ENCODE results near the gene NT5M.

The NT5M gene

DNA sequence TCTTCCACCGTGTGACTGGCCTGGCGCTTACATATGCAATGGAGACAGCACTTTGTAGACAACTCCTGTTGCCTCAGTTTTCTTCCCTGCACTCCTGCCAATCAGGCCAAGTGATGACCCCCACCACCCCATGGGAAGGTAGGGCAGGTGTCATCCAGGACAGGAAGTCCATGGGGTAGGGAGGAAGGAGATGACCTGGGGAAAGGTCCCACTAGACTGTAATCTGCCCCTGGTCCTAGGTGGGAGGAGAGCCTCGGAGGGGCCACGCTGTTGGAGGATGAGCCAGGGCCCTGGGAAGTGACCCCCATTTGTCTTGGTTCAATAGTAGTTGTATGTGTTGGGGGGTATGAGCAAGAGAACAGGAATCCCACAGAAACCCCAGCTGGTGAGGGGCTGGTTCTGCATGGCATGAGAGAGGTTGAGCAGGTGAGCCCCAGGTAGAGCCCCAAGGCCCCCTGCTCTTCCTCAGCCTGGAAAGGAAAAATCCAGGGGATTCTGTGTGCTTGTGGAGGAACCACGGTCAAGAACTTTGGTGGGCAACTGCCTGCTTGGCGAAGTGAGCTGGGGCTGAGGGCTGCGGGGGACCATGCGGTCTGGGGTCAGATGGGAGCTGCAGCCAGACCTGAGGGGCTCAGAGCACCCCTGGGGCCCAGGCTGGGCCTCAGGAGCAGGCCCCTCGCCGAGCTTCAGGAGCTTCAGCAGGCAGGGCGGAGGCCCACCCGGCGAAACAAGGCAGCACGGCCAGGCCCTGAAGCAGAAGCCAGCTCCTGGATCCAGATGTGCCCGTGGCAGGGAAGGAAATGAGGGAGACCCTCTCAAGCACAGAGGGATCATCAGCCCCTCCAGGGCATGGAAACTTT, 50.7 kb downstream of the NT5M start:
- Histone ChIP-seq H3K27me3 (ENCODE audit: control insufficient read depth in 1 of 2, insufficient read depth in 1 of 2, low read length in 2 of 2) (peaks cover 0 to 3% of the 10 kb centered on the region in 2 experiments), H2BK12ac (ENCODE audit: low read length in 2 of 2) (no peak overlapping the region), H3K36me3 (ENCODE audit: control insufficient read depth in 1 of 2, insufficient read depth in 2 of 2, low read depth in 1 of 2, low read length in 2 of 2) (no peaks in the 10 kb centered on the region), H3K9me3 (ENCODE audit: control insufficient read depth, low read length) (no peaks in the 10 kb centered on the region), H2AK5ac (ENCODE audit: low read length, severe bottlenecking) (no peak overlapping the region), H2BK15ac (ENCODE audit: low read depth, poor library complexity, severe bottlenecking) (no peak overlapping the region), H3K79me1 (replicated peaks; ENCODE audit: low read length, poor library complexity, severe bottlenecking) (no peaks in the 10 kb centered on the region), H3K14ac (ENCODE audit: low read length in 2 of 2) (no peak overlapping the region), H3K18ac (ENCODE audit: low read depth in 1 of 2, low read length in 2 of 2) (no peak overlapping the region), H2BK5ac (ENCODE audit: low read depth, low read length, poor library complexity, severe bottlenecking) (no peak overlapping the region), H3K9ac (ENCODE audit: low read length) (no peak overlapping the region), H3K27ac (ENCODE audit: low read length, poor library complexity, severe bottlenecking) (no peak overlapping the region), H3K4ac (ENCODE audit: low read depth in 1 of 2, low read length in 2 of 2) (no peak overlapping the region), H2AFZ (ENCODE audit: low read depth, low read length) (no peak overlapping the region), H3K4me2 (ENCODE audit: low read length, poor library complexity, severe bottlenecking) (no peak overlapping the region), H4K91ac (ENCODE audit: low read length) (no peak overlapping the region), H3K23ac (ENCODE audit: low read length in 2 of 2) (no peak overlapping the region), H2BK120ac (ENCODE audit: low read depth, low read length) (no peak overlapping the region), H4K8ac (ENCODE audit: low read length) (no peak overlapping the region), H3K4me1 (ENCODE audit: control insufficient read depth, insufficient read depth, low read depth, low read length) (peaks cover 28% of the 10 kb centered on the region), H3K4me3 (ENCODE audit: insufficient read depth in 1 of 2, low read depth in 1 of 2, low read length in 2 of 2) (no peak overlapping the region)
- DNase-seq = no peak
- 89% methylated on average over 15 of the region's 15 CpGs for WGBS

DNA sequence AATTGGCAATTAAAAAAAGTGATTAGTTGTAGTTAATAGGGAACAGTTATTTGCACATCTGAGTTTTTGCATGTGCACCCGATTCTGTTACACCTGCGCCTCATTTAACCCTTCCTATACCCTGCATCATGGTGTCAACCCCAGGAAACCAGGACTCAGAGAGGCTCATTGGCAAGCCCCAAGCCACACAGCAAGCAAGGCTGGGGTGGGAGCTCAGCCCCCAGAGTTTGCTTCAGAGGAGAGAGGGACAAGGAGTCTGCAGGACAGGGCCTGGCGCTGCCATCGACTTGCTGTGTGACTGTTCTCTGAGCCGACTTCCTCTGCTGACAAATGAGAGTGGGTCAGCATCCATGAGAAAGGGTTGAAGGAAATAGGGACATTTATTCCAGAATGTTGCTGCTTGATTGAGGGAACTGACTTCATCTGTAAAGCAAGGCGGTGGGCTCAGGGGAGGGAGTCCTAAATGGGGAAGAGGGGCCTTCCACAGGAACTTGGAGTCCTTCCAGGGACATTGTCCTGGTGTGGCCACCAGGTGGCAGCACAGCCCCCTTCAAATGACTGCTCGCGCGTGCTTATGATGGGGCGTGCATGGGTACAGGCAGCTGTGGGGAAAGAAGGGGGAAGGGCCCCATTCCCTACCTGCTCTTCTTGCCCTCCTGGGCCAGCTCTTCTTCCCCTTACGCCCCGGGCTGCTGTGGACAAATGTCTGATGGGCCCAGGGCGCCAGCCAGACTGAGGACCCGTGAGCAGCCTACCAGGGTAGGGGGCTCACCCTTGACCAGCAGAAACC, 51.6 kb downstream of the NT5M start:
- Histone ChIP-seq H3K18ac (ENCODE audit: low read depth in 1 of 2, low read length in 2 of 2) (no peak overlapping the region), H2BK12ac (ENCODE audit: low read length in 2 of 2) (no peak overlapping the region), H4K8ac (ENCODE audit: low read length) (no peak overlapping the region), H3K4me1 (ENCODE audit: control insufficient read depth, insufficient read depth, low read depth, low read length) (peaks cover 26% of the 10 kb centered on the region), H2BK120ac (ENCODE audit: low read depth, low read length) (no peak overlapping the region), H3K9ac (ENCODE audit: low read length) (peak overlapping the region; percentile 17), H3K9me3 (ENCODE audit: control insufficient read depth, low read length) (peaks cover 5% of the 10 kb centered on the region), H3K14ac (ENCODE audit: low read length in 2 of 2) (no peak overlapping the region), H2BK15ac (ENCODE audit: low read depth, poor library complexity, severe bottlenecking) (no peak overlapping the region), H2AFZ (ENCODE audit: low read depth, low read length) (no peak overlapping the region), H3K79me1 (replicated peaks; ENCODE audit: low read length, poor library complexity, severe bottlenecking) (no peaks in the 10 kb centered on the region), H2AK5ac (ENCODE audit: low read length, severe bottlenecking) (no peak overlapping the region), H3K4me3 (ENCODE audit: insufficient read depth in 1 of 2, low read depth in 1 of 2, low read length in 2 of 2) (no peak overlapping the region), H3K27me3 (ENCODE audit: control insufficient read depth in 1 of 2, insufficient read depth in 1 of 2, low read length in 2 of 2) (peaks cover 0 to 3% of the 10 kb centered on the region in 2 experiments), H3K23ac (ENCODE audit: low read length in 2 of 2) (no peak overlapping the region), H3K4ac (ENCODE audit: low read depth in 1 of 2, low read length in 2 of 2) (no peak overlapping the region), H4K91ac (ENCODE audit: low read length) (no peak overlapping the region), H3K36me3 (ENCODE audit: control insufficient read depth in 1 of 2, insufficient read depth in 2 of 2, low read depth in 1 of 2, low read length in 2 of 2) (no peaks in the 10 kb centered on the region), H2BK5ac (ENCODE audit: low read depth, low read length, poor library complexity, severe bottlenecking) (no peak overlapping the region), H3K27ac (ENCODE audit: low read length, poor library complexity, severe bottlenecking) (no peak overlapping the region), H3K4me2 (ENCODE audit: low read length, poor library complexity, severe bottlenecking) (no peak overlapping the region)
- peak; percentile 70 for DNase-seq
- WGBS = 58% methylated on average over 10 of the region's 14 CpGs

DNA sequence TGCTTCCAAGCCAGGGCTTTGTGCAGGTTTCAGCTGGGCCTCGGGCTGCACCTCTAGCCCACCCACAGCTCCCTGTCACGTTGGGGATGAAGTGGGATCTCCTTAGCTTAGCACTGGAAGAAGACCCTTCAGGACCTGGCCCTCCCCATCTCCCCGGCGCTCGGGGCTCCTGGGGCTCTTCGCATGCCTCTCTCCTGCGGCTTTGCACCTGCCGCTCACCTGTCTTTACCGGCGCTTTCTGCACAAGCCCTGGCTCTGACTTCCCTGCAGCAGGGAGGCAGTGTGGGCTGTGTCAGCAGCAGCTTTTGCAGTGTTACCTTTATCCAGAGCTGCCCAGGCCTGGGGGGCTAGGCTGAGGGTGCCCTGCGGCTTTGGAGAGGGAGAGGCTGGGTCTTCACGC, 52.3 kb downstream of the NT5M start:
- no peak overlapping the region for H3K4ac ChIP-seq (ENCODE audit: low read depth in 1 of 2, low read length in 2 of 2)
- peaks cover 6% of the 10 kb centered on the region for H3K9me3 ChIP-seq (ENCODE audit: control insufficient read depth, low read length)
- H4K8ac ChIP-seq (ENCODE audit: low read length) = no peak overlapping the region
- no peak overlapping the region for H3K18ac ChIP-seq (ENCODE audit: low read depth in 1 of 2, low read length in 2 of 2)
- no peak overlapping the region for H3K4me3 ChIP-seq (ENCODE audit: insufficient read depth in 1 of 2, low read depth in 1 of 2, low read length in 2 of 2)
- H3K27ac ChIP-seq (ENCODE audit: low read length, poor library complexity, severe bottlenecking) = no peak overlapping the region
- no peak overlapping the region for H2AFZ ChIP-seq (ENCODE audit: low read depth, low read length)
- no peak overlapping the region for H3K23ac ChIP-seq (ENCODE audit: low read length in 2 of 2)
- no peak for DNase-seq
- no peak overlapping the region for H3K4me2 ChIP-seq (ENCODE audit: low read length, poor library complexity, severe bottlenecking)
- peaks cover 0 to 3% of the 10 kb centered on the region in 2 experiments for H3K27me3 ChIP-seq (ENCODE audit: control insufficient read depth in 1 of 2, insufficient read depth in 1 of 2, low read length in 2 of 2)
- no peak overlapping the region for H2BK120ac ChIP-seq (ENCODE audit: low read depth, low read length)
- no peak overlapping the region for H2AK5ac ChIP-seq (ENCODE audit: low read length, severe bottlenecking)
- no peak overlapping the region for H2BK12ac ChIP-seq (ENCODE audit: low read length in 2 of 2)
- H3K36me3 ChIP-seq (ENCODE audit: control insufficient read depth in 1 of 2, insufficient read depth in 2 of 2, low read depth in 1 of 2, low read length in 2 of 2) = no peaks in the 10 kb centered on the region
- H3K79me1 ChIP-seq (replicated peaks; ENCODE audit: low read length, poor library complexity, severe bottlenecking) = no peaks in the 10 kb centered on the region
- H3K4me1 ChIP-seq (ENCODE audit: control insufficient read depth, insufficient read depth, low read depth, low read length) = peaks cover 24% of the 10 kb centered on the region
- no peak overlapping the region for H4K91ac ChIP-seq (ENCODE audit: low read length)
- peak overlapping the region; percentile 17 for H3K9ac ChIP-seq (ENCODE audit: low read length)
- H3K14ac ChIP-seq (ENCODE audit: low read length in 2 of 2) = no peak overlapping the region
- H2BK15ac ChIP-seq (ENCODE audit: low read depth, poor library complexity, severe bottlenecking) = no peak overlapping the region
- WGBS = 77% methylated on average over 12 of the region's 12 CpGs
- no peak overlapping the region for H2BK5ac ChIP-seq (ENCODE audit: low read depth, low read length, poor library complexity, severe bottlenecking)

All from mesenchymal stem cell (in vitro differentiated cells and primary cell).